Brain microvascular endothelial cell (primary cell): Measurements from ENCODE around the gene SLC19A1.

Source experiments
- DNase-seq: peaks from one replicate; pipeline ENCODE4 v3.0.0-alpha.2; 2020
- H3K27ac ChIP-seq: fragments of 250-450 bp; sonication (Bioruptor Pico); 2 replicates; pipeline ENCODE4 v1.5.1; 2020; ENCODE audit warnings: mild to moderate bottlenecking, moderate library complexity
- H3K27me3 ChIP-seq: fragments of 250-450 bp; sonication (Bioruptor Pico); replicated peaks from 2 replicates; pipeline ENCODE4 v1.5.1; 2020; ENCODE audit warnings: mild to moderate bottlenecking
- H3K36me3 ChIP-seq: fragments of 250-450 bp; sonication (Bioruptor Pico); replicated peaks from 2 replicates; pipeline ENCODE4 v1.5.1; 2020; ENCODE audit warnings: mild to moderate bottlenecking
- H3K4me3 ChIP-seq: 2 replicates; pipeline ENCODE4 v1.5.1; 2011; ENCODE audit warnings: low read depth, mild to moderate bottlenecking, control low read depth, low read length, moderate library complexity
- CTCF ChIP-seq: IDR thresholded peaks from 2 replicates; pipeline ENCODE4 v1.5.1; 2011; ENCODE audit warnings: low read depth, mild to moderate bottlenecking, moderate library complexity, low read length, control low read depth, inconsistent platforms; ENCODE audit errors: missing control alignments
- in situ Hi-C: cut with HindIII; loops from 2 replicates; pipeline ENCODE4 v1.10.0; 2017; ENCODE audit warnings: low sequenced_read_pairs, low pct_ligation_motif_present

SLC19A1 gene

GRCh38 chr21:45525910-45526306 lies 16.3 kb downstream of the SLC19A1 start:
- no peak for DNase-seq
- no peak overlapping the region for H3K27ac ChIP-seq
- H3K4me3 ChIP-seq = no peak overlapping the region
- TF ChIP-seq CTCF = no peak
- no peaks in the 10 kb centered on the region for H3K27me3 ChIP-seq
- in situ Hi-C loops = no loop called here
- H3K36me3 ChIP-seq = peaks cover 14% of the 10 kb centered on the region

GRCh38 chr21:45525153-45525909 lies 16.9 kb downstream of the SLC19A1 start:
- no peak overlapping the region for H3K4me3 ChIP-seq
- in situ Hi-C loops = no loop called here
- H3K36me3 ChIP-seq = peaks cover 10% of the 10 kb centered on the region
- H3K27me3 ChIP-seq = no peaks in the 10 kb centered on the region
- TF ChIP-seq CTCF = no peak
- H3K27ac ChIP-seq = no peak overlapping the region
- DNase-seq = no peak

- no peak for DNase-seq
- in situ Hi-C loops = no loop called here
- H3K27ac ChIP-seq = no peak overlapping the region
- no peaks in the 10 kb centered on the region for H3K27me3 ChIP-seq
- TF ChIP-seq CTCF = no peak
- no peak overlapping the region for H3K4me3 ChIP-seq
- H3K36me3 ChIP-seq = peaks cover 5% of the 10 kb centered on the region
Observed at GRCh38 chr21:45524756-45525152, 17.5 kb downstream of the SLC19A1 start.

- no peak for TF ChIP-seq CTCF
- no peak for DNase-seq
- Histone ChIP-seq H3K36me3 (no peaks in the 10 kb centered on the region), H3K27me3 (no peaks in the 10 kb centered on the region), H3K4me3 (no peak overlapping the region), H3K27ac (no peak overlapping the region)
- in situ Hi-C loops = no loop called here
Observed at GRCh38 chr21:45523411-45524101, 18.7 kb downstream of the SLC19A1 start.

- in situ Hi-C loops = no loop called here
- Histone ChIP-seq H3K27ac (no peak overlapping the region), H3K27me3 (no peaks in the 10 kb centered on the region), H3K4me3 (no peak overlapping the region), H3K36me3 (no peaks in the 10 kb centered on the region)
- DNase-seq = no peak
- no peak for TF ChIP-seq CTCF
Observed at GRCh38 chr21:45522986-45523385, 19.3 kb downstream of the SLC19A1 start.
